OCI-LY1 (cell line): ENCODE measurements around the gene HINT1.

Experiments
- H2AFZ ChIP-seq: fragments of 200-600 bp; sonication (generic), shearing (Covaris generic); 2 replicates; pipeline ENCODE4 v1.6.0; 2014; ENCODE audit warnings: antibody characterized with exemption, mild to moderate bottlenecking, low read length
- H3F3A ChIP-seq: fragments of 200-600 bp; sonication (generic), shearing (Covaris generic); 2 replicates; pipeline ENCODE4 v1.6.0; 2014; ENCODE audit warnings: mild to moderate bottlenecking, antibody characterized with exemption, low read length, moderate library complexity; ENCODE audit not compliant: insufficient read depth
- H3K27ac ChIP-seq: fragments of 200-600 bp; sonication (generic); 2 replicates; pipeline ENCODE4 v1.5.1; 2014; ENCODE audit warnings: low read length, mixed run types, mild to moderate bottlenecking, low read depth; ENCODE audit not compliant: poor library complexity, severe bottlenecking
- H3K27me3 ChIP-seq: fragments of 200-600 bp; sonication (generic); 2 replicates; pipeline ENCODE4 v1.6.0; 2014; ENCODE audit warnings: antibody characterized with exemption, mild to moderate bottlenecking, low read length, moderate library complexity; ENCODE audit not compliant: insufficient read depth
- H3K36me3 ChIP-seq: fragments of 200-600 bp; sonication (generic); 2 replicates; pipeline ENCODE4 v1.6.1; 2014; ENCODE audit warnings: mild to moderate bottlenecking, antibody characterized with exemption, low read length, moderate library complexity, mixed read lengths; ENCODE audit not compliant: insufficient read depth
- H3K4me1 ChIP-seq: fragments of 200-600 bp; sonication (generic); 2 replicates; pipeline ENCODE4 v1.5.1; 2014; ENCODE audit warnings: mild to moderate bottlenecking, low read length, moderate library complexity; ENCODE audit not compliant: insufficient read depth, severe bottlenecking
- H3K4me2 ChIP-seq: fragments of 200-600 bp; sonication (generic), shearing (Covaris generic); 2 replicates; pipeline ENCODE4 v1.6.1; 2014; ENCODE audit warnings: low read length
- H3K4me3 ChIP-seq: fragments of 200-600 bp; sonication (generic); 2 replicates; pipeline ENCODE4 v1.5.1; 2014; ENCODE audit warnings: low read length, low read depth, mild to moderate bottlenecking, mixed read lengths; ENCODE audit not compliant: poor library complexity, severe bottlenecking
- H3K79me2 ChIP-seq: fragments of 200-600 bp; shearing (Covaris generic); 2 replicates; pipeline ENCODE4 v1.6.1; 2016; ENCODE audit warnings: mixed run types, low read length, mixed read lengths; ENCODE audit not compliant: insufficient read depth
- H3K9ac ChIP-seq: fragments of 200-600 bp; sonication (generic), shearing (Covaris generic); 2 replicates; pipeline ENCODE4 v1.6.1; 2014; ENCODE audit warnings: mild to moderate bottlenecking, low read length, mixed read lengths
- H3K9me2 ChIP-seq: fragments of 200-600 bp; sonication (generic), shearing (Covaris generic); 2 replicates; pipeline ENCODE4 v1.6.1; 2014; ENCODE audit warnings: low read depth, mild to moderate bottlenecking, low read length, mixed read lengths
- H3K9me3 ChIP-seq: fragments of 200-600 bp; shearing (Covaris generic); 2 replicates; pipeline ENCODE4 v1.6.1; 2014; ENCODE audit warnings: low read length, mixed read lengths
- H4K20me1 ChIP-seq: fragments of 200-600 bp; sonication (generic), shearing (Covaris generic); 2 replicates; pipeline ENCODE4 v1.6.0; 2016; ENCODE audit warnings: mild to moderate bottlenecking, low read length; ENCODE audit not compliant: insufficient read depth
- EZH2 ChIP-seq: fragments of 200-600 bp; sonication (generic), shearing (Covaris generic); IDR thresholded peaks from 2 replicates; pipeline ENCODE4 v1.8.0; 2017; ENCODE audit warnings: borderline replicate concordance, mixed run types, mild to moderate bottlenecking, antibody characterized with exemption, low read length, moderate library complexity, mixed read lengths
- TF ChIP-seq, protein P1 (sequence below): fragments of 200-600 bp; sonication (generic), shearing (Covaris generic); IDR thresholded peaks from 2 replicates; pipeline ENCODE4 v1.5.1; 2017; ENCODE audit warnings: mild to moderate bottlenecking, antibody characterized with exemption, low read length, moderate library complexity, mixed read lengths

The HINT1 gene

GRCh38 chr5:131170540-131171275 is 5.7 kb upstream of the HINT1 start, which contains the start of gene LYRM7:
LYRM7 (plus strand) TSS chr5:131170944; CDS start chr5:131171021, 77 bp downstream.
- H3K27ac ChIP-seq = peak within 1 kb of the TSS; percentile 60
- H3F3A ChIP-seq = no peaks in the 10 kb centered on the region
- peak within 1 kb of the TSS; percentile 95 for H3K4me2 ChIP-seq
- H3K4me3 ChIP-seq = peak within 1 kb of the TSS; percentile 90
- peaks cover 38% of the 10 kb centered on the region for H3K4me1 ChIP-seq
- peaks cover 14% of the 10 kb centered on the region for H3K79me2 ChIP-seq
- TF ChIP-seq, protein P1, sequence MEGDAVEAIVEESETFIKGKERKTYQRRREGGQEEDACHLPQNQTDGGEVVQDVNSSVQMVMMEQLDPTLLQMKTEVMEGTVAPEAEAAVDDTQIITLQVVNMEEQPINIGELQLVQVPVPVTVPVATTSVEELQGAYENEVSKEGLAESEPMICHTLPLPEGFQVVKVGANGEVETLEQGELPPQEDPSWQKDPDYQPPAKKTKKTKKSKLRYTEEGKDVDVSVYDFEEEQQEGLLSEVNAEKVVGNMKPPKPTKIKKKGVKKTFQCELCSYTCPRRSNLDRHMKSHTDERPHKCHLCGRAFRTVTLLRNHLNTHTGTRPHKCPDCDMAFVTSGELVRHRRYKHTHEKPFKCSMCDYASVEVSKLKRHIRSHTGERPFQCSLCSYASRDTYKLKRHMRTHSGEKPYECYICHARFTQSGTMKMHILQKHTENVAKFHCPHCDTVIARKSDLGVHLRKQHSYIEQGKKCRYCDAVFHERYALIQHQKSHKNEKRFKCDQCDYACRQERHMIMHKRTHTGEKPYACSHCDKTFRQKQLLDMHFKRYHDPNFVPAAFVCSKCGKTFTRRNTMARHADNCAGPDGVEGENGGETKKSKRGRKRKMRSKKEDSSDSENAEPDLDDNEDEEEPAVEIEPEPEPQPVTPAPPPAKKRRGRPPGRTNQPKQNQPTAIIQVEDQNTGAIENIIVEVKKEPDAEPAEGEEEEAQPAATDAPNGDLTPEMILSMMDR = no peak
- H3K27me3 ChIP-seq = no peaks in the 10 kb centered on the region
- H3K36me3 ChIP-seq = peaks cover 8% of the 10 kb centered on the region; the same call in 1 of the 2 replicates
- H3K9me2 ChIP-seq = no peaks in the 10 kb centered on the region
- no peak within 1 kb of the TSS for H2AFZ ChIP-seq
- peak within 1 kb of the TSS; percentile 93 for H3K9ac ChIP-seq
- no peaks in the 10 kb centered on the region for H3K9me3 ChIP-seq
- no peaks in the 10 kb centered on the region for H4K20me1 ChIP-seq

DNA sequence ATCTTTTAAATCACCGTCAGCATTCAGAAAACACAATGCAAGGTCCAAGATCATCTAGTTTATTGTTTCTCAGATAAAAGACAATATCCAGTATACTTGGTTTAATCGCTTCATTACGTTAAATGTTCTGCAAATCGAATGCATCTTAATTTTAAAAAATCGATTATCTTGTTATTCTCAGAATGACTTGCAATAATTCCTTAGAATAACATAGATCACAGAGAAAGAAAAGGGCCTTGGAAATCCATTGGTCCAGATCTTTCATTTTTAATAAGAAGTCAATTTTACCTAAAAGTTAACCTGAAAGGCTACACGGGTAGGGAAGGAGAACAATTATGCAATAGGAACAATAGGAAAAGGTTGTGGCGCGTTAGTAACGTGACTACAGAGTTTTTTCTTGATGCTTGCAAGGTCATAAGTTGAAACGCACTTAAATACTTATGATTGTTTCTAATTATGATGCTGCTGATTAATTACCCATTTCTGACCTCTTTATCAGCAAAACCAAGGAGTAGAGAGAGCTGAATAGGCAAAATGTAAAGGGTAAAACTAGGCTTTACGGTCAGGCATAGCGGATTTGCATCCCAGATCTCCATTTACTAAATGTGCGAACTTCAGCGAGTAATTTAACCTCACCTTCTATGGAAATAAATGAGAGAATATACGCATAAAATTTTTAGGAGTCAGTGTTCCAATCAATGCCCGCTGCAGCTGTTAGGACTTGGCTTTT is 4.9 kb upstream of the HINT1 start:
- peak overlapping the region; percentile 49 for H3K27ac ChIP-seq
- H3K4me3 ChIP-seq = peak overlapping the region; percentile 90
- no peaks in the 10 kb centered on the region for H4K20me1 ChIP-seq
- no peaks in the 10 kb centered on the region for H3K27me3 ChIP-seq
- TF ChIP-seq EZH2 = no peak
- TF ChIP-seq, protein P1 = no peak
- H3K9me2 ChIP-seq = no peaks in the 10 kb centered on the region
- H3K36me3 ChIP-seq = peaks cover 8% of the 10 kb centered on the region; the same call in 1 of the 2 replicates
- peaks cover 14% of the 10 kb centered on the region for H3K79me2 ChIP-seq
- H3K9ac ChIP-seq = peak overlapping the region; percentile 93
- no peak overlapping the region for H2AFZ ChIP-seq
- H3K4me1 ChIP-seq = peaks cover 43% of the 10 kb centered on the region
- H3K9me3 ChIP-seq = no peaks in the 10 kb centered on the region
- peak overlapping the region; percentile 95 for H3K4me2 ChIP-seq
- no peaks in the 10 kb centered on the region for H3F3A ChIP-seq

DNA sequence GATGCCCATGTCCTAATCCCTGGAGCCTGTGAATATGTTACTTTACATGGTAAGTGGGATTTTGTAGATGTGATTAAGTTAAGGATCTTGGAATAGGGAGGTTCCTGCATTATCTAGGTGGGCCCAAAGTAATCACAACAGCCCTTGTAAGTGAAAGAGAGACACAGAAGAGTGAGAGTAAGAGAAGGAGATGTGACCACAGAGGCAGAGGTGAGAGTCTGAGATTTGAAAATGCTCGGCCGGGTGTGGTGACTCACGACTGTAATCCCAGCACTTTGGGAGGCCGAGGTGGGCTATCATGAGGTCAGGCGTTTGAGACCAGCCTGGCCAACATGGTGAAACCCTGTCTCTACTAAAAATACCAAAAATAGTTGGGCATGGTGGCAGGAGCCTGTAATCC is 2.6 kb upstream of the HINT1 start:
- Histone ChIP-seq H2AFZ (no peak overlapping the region), H3K9me3 (no peaks in the 10 kb centered on the region), H3K4me2 (no peak overlapping the region), H3K9ac (no peak overlapping the region), H3F3A (no peaks in the 10 kb centered on the region), H3K27me3 (no peaks in the 10 kb centered on the region), H4K20me1 (no peaks in the 10 kb centered on the region), H3K4me1 (peaks cover 38% of the 10 kb centered on the region), H3K27ac (no peak overlapping the region), H3K4me3 (no peak overlapping the region), H3K79me2 (peaks cover 33% of the 10 kb centered on the region), H3K9me2 (no peaks in the 10 kb centered on the region), H3K36me3 (peaks cover 11% of the 10 kb centered on the region)
- TF ChIP-seq, protein P1 = no peak
- TF ChIP-seq EZH2 = no peak
